Calu3 (cell line): Measurements from ENCODE around the gene RABGAP1L. TPM values are rescaled to one million over a fixed set of nuclear protein-coding genes. Genes with fewer than 3 reads are reported as not detected.
"Not testable (repeated sequence)": the region's sequence is repeated elsewhere in the genome, so short reads cannot be mapped to it uniquely, and the experiment has no call there.

Experiments used
- BruUV-seq: library from RNA; stranded (reverse); fragments of 400-500 nt; replicated peaks from 2 replicates; lab custom pipeline; 2021; lab: Mats Ljungman, UMichigan
- CTCF ChIA-PET: fragments of 300-600 bp; sonication (Branson Sonifier 250); formaldehyde crosslinking; loops from one replicate; lab custom pipeline; 2022; ENCODE audit warnings: antibody characterized with exemption; lab: Charles Lee
- DNase-seq: peaks from one replicate; pipeline ENCODE4 v3.0.0; 2022
- H3K27ac Mint-ChIP-seq: one replicate; pipeline ENCODE4 v1.8.0; 2022; ENCODE audit warnings: mixed read lengths; ENCODE audit not compliant: unreplicated experiment
- H3K27me3 Mint-ChIP-seq: one replicate; pipeline ENCODE4 v1.8.0; 2022; ENCODE audit warnings: mixed read lengths; ENCODE audit not compliant: unreplicated experiment
- H3K36me3 Mint-ChIP-seq: one replicate; pipeline ENCODE4 v1.8.0; 2022; ENCODE audit warnings: mild to moderate bottlenecking, moderate library complexity, mixed read lengths; ENCODE audit not compliant: insufficient read depth, unreplicated experiment
- H3K4me1 Mint-ChIP-seq: one replicate; pipeline ENCODE4 v1.8.0; 2022; ENCODE audit warnings: mild to moderate bottlenecking, low read depth, mixed read lengths; ENCODE audit not compliant: unreplicated experiment
- H3K4me3 Mint-ChIP-seq: one replicate; pipeline ENCODE4 v1.8.0; 2022; ENCODE audit warnings: mild to moderate bottlenecking, low read depth, moderate library complexity, mixed read lengths; ENCODE audit not compliant: unreplicated experiment
- H3K9me3 Mint-ChIP-seq: one replicate; pipeline ENCODE4 v1.8.0; 2022; ENCODE audit warnings: low read depth, mixed read lengths; ENCODE audit not compliant: unreplicated experiment
- intact Hi-C: fragments of 100-400 bp; cut with micrococcal nuclease; formaldehyde crosslinking; loops from one replicate; pipeline ENCODE4 v1.10.0; 2022; ENCODE audit not compliant: unreplicated experiment
- total RNA-seq: library from RNA; stranded (reverse); gene quantifications from 2 replicates; pipeline ENCODE4 v1.2.3, GENCODE V29; 2022
- TF ChIP-seq, protein P1 (sequence below): fragments of 200-600 bp; IDR thresholded peaks from one replicate; pipeline ENCODE4 v1.8.0; 2022; ENCODE audit warnings: antibody characterized with exemption; ENCODE audit not compliant: unreplicated experiment

Gene RABGAP1L
- total RNA-seq, 1 experiment from 2014 or later = 135 TPM

DNA sequence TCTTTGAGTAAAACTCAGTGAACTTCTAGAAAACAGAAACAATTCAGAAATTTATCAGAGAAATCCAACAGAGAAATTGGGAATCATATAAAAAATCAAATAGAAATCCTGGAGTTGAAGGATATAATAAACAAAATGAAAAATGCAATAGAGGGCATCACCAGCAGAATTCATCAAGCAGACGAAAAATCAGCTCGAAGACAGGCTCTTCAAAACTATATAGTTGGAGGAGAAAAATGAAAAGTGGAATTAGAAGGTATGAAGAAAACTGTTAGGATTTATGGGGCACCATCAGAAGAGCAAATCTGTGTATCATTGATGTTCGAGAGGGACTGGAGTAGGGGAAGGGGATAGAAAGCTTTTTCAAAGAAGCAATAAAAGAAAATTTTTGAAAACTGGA, 167.0 kb downstream of the RABGAP1L start:
- Mint-ChIP-seq H3K27ac (no peak overlapping the region), H3K36me3 (no peaks in the 10 kb centered on the region), H3K27me3 (no peaks in the 10 kb centered on the region), H3K4me1 (no peaks in the 10 kb centered on the region), H3K9me3 (peaks cover 15% of the 10 kb centered on the region), H3K4me3 (no peak overlapping the region)
- DNase-seq = no peak
- CTCF ChIA-PET = no interaction called here
- BruUV-seq = no TSS peak
- TF ChIP-seq, protein P1, sequence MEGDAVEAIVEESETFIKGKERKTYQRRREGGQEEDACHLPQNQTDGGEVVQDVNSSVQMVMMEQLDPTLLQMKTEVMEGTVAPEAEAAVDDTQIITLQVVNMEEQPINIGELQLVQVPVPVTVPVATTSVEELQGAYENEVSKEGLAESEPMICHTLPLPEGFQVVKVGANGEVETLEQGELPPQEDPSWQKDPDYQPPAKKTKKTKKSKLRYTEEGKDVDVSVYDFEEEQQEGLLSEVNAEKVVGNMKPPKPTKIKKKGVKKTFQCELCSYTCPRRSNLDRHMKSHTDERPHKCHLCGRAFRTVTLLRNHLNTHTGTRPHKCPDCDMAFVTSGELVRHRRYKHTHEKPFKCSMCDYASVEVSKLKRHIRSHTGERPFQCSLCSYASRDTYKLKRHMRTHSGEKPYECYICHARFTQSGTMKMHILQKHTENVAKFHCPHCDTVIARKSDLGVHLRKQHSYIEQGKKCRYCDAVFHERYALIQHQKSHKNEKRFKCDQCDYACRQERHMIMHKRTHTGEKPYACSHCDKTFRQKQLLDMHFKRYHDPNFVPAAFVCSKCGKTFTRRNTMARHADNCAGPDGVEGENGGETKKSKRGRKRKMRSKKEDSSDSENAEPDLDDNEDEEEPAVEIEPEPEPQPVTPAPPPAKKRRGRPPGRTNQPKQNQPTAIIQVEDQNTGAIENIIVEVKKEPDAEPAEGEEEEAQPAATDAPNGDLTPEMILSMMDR = no peak
- intact Hi-C loops = no loop called here

DNA sequence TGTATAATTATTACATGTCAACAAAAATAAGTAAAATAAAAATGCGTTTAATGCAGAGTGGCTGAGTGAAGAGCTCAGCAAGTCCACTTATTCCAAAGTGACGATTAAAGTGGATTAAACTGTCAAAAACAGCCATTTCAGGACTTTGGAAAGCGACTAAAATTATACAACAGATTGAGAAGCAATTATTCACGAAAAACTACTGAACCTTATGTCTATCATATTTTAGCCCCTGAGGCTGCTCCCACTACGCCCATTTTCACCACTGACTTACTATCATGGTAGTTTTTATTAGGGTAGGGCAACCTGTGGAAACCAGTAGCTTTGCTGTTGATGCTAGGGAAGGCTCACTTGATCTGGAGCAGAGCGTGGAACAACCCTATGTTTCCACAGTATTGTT, 174.1 kb downstream of the RABGAP1L start:
- DNase-seq = no peak
- Mint-ChIP-seq H3K4me1 (no peaks in the 10 kb centered on the region), H3K4me3 (no peak overlapping the region), H3K36me3 (no peaks in the 10 kb centered on the region), H3K27ac (no peak overlapping the region), H3K27me3 (no peaks in the 10 kb centered on the region), H3K9me3 (no peaks in the 10 kb centered on the region)
- intact Hi-C loops = no loop called here
- CTCF ChIA-PET = no interaction called here
- TF ChIP-seq, protein P1 = no peak
- BruUV-seq = no TSS peak

DNA sequence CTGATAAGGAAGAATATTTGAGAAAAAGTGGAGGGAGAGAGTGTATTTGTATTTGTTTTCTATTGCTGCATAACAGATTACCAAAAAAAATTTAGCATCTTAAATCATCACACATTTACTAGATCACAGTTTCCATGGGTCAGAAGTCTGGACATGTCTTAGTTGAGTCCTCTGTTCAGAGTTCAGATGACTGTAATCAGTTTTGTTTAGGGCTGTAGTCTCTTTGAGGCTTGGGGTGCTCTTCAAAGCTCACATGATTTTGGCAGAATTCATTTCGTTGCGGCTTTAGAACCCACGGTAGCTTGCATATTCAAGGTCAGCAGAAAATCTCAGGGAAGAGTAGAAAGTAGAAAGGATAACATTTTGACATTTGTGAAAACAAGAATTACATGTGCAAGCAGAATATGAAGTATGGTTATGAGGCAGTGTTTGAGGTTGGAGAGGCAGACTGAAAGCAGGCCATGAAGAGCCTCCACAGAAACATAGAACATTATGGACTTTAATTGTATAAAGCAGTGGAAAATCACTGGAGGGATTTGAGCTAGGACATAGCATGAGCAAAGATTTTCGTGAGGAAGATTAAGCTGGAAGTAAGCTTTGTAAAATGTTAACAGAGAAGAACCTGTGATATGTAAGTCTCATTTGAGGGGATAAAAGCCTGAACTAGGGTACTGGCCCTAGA, 177.8 kb downstream of the RABGAP1L start:
- Mint-ChIP-seq H3K27me3 (no peaks in the 10 kb centered on the region), H3K27ac (no peak overlapping the region), H3K4me1 (no peaks in the 10 kb centered on the region), H3K9me3 (peaks cover 2% of the 10 kb centered on the region), H3K36me3 (no peaks in the 10 kb centered on the region), H3K4me3 (no peak overlapping the region)
- DNase-seq = no peak
- intact Hi-C loops = no loop called here
- TF ChIP-seq, protein P1 = no peak
- BruUV-seq = no TSS peak
- CTCF ChIA-PET = interaction anchor here (0.6 to 0.7 kb wide), 2 partner anchors 9 to 487 kb away, joined by 3 to 4 read pairs; no protein-coding TSS in a partner anchor

DNA sequence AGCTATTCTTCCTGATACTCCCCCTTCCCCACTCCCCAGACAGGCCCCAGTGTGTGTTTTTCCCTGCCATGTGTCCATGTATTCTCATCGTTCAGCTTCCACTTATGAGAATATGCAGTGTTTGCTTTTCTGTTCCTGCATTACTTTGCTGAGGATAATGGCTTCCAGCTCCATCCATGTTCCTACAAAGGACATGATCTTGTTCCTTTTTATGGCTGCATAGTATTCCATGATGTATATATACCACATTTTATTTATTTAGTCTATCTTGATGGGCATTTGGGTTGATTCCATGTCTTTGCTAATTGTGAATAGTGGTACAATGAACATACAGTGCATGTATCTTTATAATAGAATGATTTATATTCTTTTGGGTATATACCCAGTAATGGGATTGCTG, 181.1 kb downstream of the RABGAP1L start:
- H3K27ac Mint-ChIP-seq, intact Hi-C loops, H3K27me3 Mint-ChIP-seq, H3K9me3 Mint-ChIP-seq, DNase-seq, H3K4me3 Mint-ChIP-seq, H3K36me3 Mint-ChIP-seq, CTCF ChIA-PET, BruUV-seq, H3K4me1 Mint-ChIP-seq: not testable (repeated sequence)

DNA sequence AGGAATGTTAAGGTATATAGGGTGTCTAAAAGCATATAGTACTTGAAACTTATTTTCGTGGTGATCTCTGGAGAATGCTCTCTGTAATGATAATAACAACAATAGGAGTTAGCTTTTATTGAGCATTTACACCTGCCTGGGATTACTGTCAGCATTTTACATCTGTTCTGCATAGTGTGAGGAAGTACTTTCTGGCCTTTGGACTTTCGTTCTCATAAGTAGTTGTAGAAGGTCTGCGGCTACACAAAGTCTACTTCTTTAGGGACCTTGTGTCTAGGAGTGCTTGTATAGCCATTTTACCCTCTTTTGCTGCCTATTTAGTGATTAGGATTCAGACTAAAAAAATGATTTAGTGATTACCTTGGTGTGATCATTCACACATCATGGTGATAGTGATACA, 184.8 kb downstream of the RABGAP1L start:
- H3K4me1 Mint-ChIP-seq = no peaks in the 10 kb centered on the region
- peaks cover 6% of the 10 kb centered on the region for H3K9me3 Mint-ChIP-seq
- CTCF ChIA-PET = no interaction called here

More for the DNA sequence above, 184.8 kb downstream of the RABGAP1L start:
- intact Hi-C loops = no loop called here
- TF ChIP-seq, protein P1 = no peak
- no peaks in the 10 kb centered on the region for H3K27me3 Mint-ChIP-seq
- no peak overlapping the region for H3K27ac Mint-ChIP-seq
- DNase-seq = no peak
- no peak overlapping the region for H3K4me3 Mint-ChIP-seq
- BruUV-seq = no TSS peak
- no peaks in the 10 kb centered on the region for H3K36me3 Mint-ChIP-seq
